Activated CD4-positive, alpha-beta T cell treated with anti-CD3 and anti-CD28 coated beads, Interleukin-2, amount 10 ng/mL, durations not matched to agents 24 days and 14 days (primary cell): Measurements from ENCODE around the gene MGST2. TPM values are rescaled to one million over a fixed set of nuclear protein-coding genes. Genes with fewer than 3 reads are reported as not detected.

ENCODE experiments used
- DNase-seq: peaks from one replicate; pipeline ENCODE4 v3.0.0; 2022
- H3K27ac Mint-ChIP-seq: one replicate; pipeline ENCODE4 v1.8.0; 2022; ENCODE audit warnings: mild to moderate bottlenecking, mixed read lengths
- H3K27me3 Mint-ChIP-seq: one replicate; pipeline ENCODE4 v1.8.0; 2022; ENCODE audit warnings: mixed read lengths
- H3K36me3 Mint-ChIP-seq: one replicate; pipeline ENCODE4 v1.8.0; 2022; ENCODE audit warnings: low read depth, mild to moderate bottlenecking, mixed read lengths
- H3K4me1 Mint-ChIP-seq: one replicate; pipeline ENCODE4 v1.8.0; 2021; ENCODE audit warnings: mixed read lengths
- H3K4me3 Mint-ChIP-seq: one replicate; pipeline ENCODE4 v1.8.0; 2022; ENCODE audit warnings: mild to moderate bottlenecking, moderate library complexity, mixed read lengths
- H3K9me3 Mint-ChIP-seq: one replicate; pipeline ENCODE4 v1.8.0; 2021; ENCODE audit warnings: mixed read lengths
- intact Hi-C: fragments of 100-400 bp; cut with micrococcal nuclease; formaldehyde crosslinking; loops from one replicate; pipeline ENCODE4 v1.15.1; 2023
- total RNA-seq: library from RNA; stranded (reverse); gene quantifications from 2 replicates; pipeline ENCODE4 v1.2.3, GENCODE V29; 2022

The MGST2 gene
- total RNA-seq, 1 donor from 2014 or later, result 26.5 TPM

GRCh38 chr4:139718358-139718757 is 52.7 kb downstream of the MGST2 start:
- Mint-ChIP-seq H3K36me3 (no peaks in the 10 kb centered on the region), H3K9me3 (no peaks in the 10 kb centered on the region), H3K4me3 (no peak overlapping the region), H3K4me1 (no peaks in the 10 kb centered on the region), H3K27me3 (no peaks in the 10 kb centered on the region), H3K27ac (no peak overlapping the region)
- no peak for DNase-seq
- intact Hi-C loops, result no loop called here

- no peaks in the 10 kb centered on the region for H3K27me3 Mint-ChIP-seq
- no peak overlapping the region for H3K4me3 Mint-ChIP-seq
- H3K36me3 Mint-ChIP-seq, result no peaks in the 10 kb centered on the region
- H3K9me3 Mint-ChIP-seq, result no peaks in the 10 kb centered on the region
- intact Hi-C loops, result no loop called here
- no peaks in the 10 kb centered on the region for H3K4me1 Mint-ChIP-seq
- DNase-seq, result no peak
- H3K27ac Mint-ChIP-seq, result no peak overlapping the region
Observed at GRCh38 chr4:139718833-139719232, 53.2 kb downstream of the MGST2 start.

GRCh38 chr4:139719381-139720101 is 53.9 kb downstream of the MGST2 start:
- Mint-ChIP-seq H3K36me3 (no peaks in the 10 kb centered on the region), H3K27me3 (no peaks in the 10 kb centered on the region), H3K4me3 (no peak overlapping the region), H3K4me1 (no peaks in the 10 kb centered on the region), H3K9me3 (no peaks in the 10 kb centered on the region), H3K27ac (no peak overlapping the region)
- intact Hi-C loops, result no loop called here
- DNase-seq, result no peak

GRCh38 chr4:139720806-139721205 is 55.2 kb downstream of the MGST2 start:
- no peak for DNase-seq
- no peaks in the 10 kb centered on the region for H3K27me3 Mint-ChIP-seq
- H3K36me3 Mint-ChIP-seq, result no peaks in the 10 kb centered on the region
- no peak overlapping the region for H3K27ac Mint-ChIP-seq
- no peak overlapping the region for H3K4me3 Mint-ChIP-seq
- H3K9me3 Mint-ChIP-seq, result no peaks in the 10 kb centered on the region
- no peaks in the 10 kb centered on the region for H3K4me1 Mint-ChIP-seq
- intact Hi-C loops, result no loop called here

- Mint-ChIP-seq H3K4me1 (no peaks in the 10 kb centered on the region), H3K4me3 (no peak overlapping the region)
Observed at GRCh38 chr4:139721789-139722188, 56.2 kb downstream of the MGST2 start.

GRCh38 chr4:139725236-139725635 is 59.6 kb downstream of the MGST2 start:
- Mint-ChIP-seq H3K9me3 (no peaks in the 10 kb centered on the region), H3K4me3 (no peak overlapping the region), H3K27me3 (no peaks in the 10 kb centered on the region), H3K36me3 (no peaks in the 10 kb centered on the region), H3K27ac (no peak overlapping the region), H3K4me1 (no peaks in the 10 kb centered on the region)
- DNase-seq, result no peak
- intact Hi-C loops, result no loop called here

More at GRCh38 chr4:139721789-139722188, 56.2 kb downstream of the MGST2 start:
- intact Hi-C loops, result no loop called here
- no peak for DNase-seq
- Mint-ChIP-seq H3K36me3 (no peaks in the 10 kb centered on the region), H3K9me3 (no peaks in the 10 kb centered on the region), H3K27ac (no peak overlapping the region), H3K27me3 (no peaks in the 10 kb centered on the region)

- intact Hi-C loops, result no loop called here
- Mint-ChIP-seq H3K27ac (no peak overlapping the region), H3K4me3 (no peak overlapping the region), H3K9me3 (no peaks in the 10 kb centered on the region), H3K4me1 (no peaks in the 10 kb centered on the region), H3K36me3 (no peaks in the 10 kb centered on the region), H3K27me3 (peaks cover 2% of the 10 kb centered on the region)
- DNase-seq, result no peak
Observed at GRCh38 chr4:139726615-139727014, 61.0 kb downstream of the MGST2 start.

- no peak overlapping the region for H3K4me3 Mint-ChIP-seq
- peaks cover 8% of the 10 kb centered on the region for H3K27me3 Mint-ChIP-seq
- H3K27ac Mint-ChIP-seq, result no peak overlapping the region
- H3K4me1 Mint-ChIP-seq, result no peaks in the 10 kb centered on the region
- intact Hi-C loops, result no loop called here
- no peak for DNase-seq
- H3K9me3 Mint-ChIP-seq, result no peaks in the 10 kb centered on the region
- no peaks in the 10 kb centered on the region for H3K36me3 Mint-ChIP-seq
Observed at GRCh38 chr4:139728146-139728545, 62.5 kb downstream of the MGST2 start.

- no peaks in the 10 kb centered on the region for H3K9me3 Mint-ChIP-seq
- no peak for DNase-seq
- intact Hi-C loops, result no loop called here
- H3K27me3 Mint-ChIP-seq, result peaks cover 11% of the 10 kb centered on the region
- no peak overlapping the region for H3K4me3 Mint-ChIP-seq
- H3K27ac Mint-ChIP-seq, result no peak overlapping the region
- H3K36me3 Mint-ChIP-seq, result no peaks in the 10 kb centered on the region
- H3K4me1 Mint-ChIP-seq, result no peaks in the 10 kb centered on the region
Observed at GRCh38 chr4:139728840-139729239, 63.2 kb downstream of the MGST2 start.

- Mint-ChIP-seq H3K4me1 (peaks cover 7% of the 10 kb centered on the region), H3K4me3 (no peak overlapping the region), H3K27ac (no peak overlapping the region), H3K36me3 (no peaks in the 10 kb centered on the region), H3K27me3 (peaks cover 49% of the 10 kb centered on the region), H3K9me3 (no peaks in the 10 kb centered on the region)
- intact Hi-C loops, result loop anchor here (10.0 kb wide), 1 partner anchor 632 kb away; no protein-coding TSS in a partner anchor
- DNase-seq, result no peak
Observed at GRCh38 chr4:139732991-139733570, 67.5 kb downstream of the MGST2 start.

- H3K36me3 Mint-ChIP-seq, result no peaks in the 10 kb centered on the region
- peaks cover 7% of the 10 kb centered on the region for H3K4me1 Mint-ChIP-seq
- intact Hi-C loops, result loop anchor here (2.0 to 10.0 kb wide), 3 partner anchors 78 to 630 kb away; no protein-coding TSS in a partner anchor
- no peak overlapping the region for H3K27ac Mint-ChIP-seq
- peaks cover 53% of the 10 kb centered on the region for H3K27me3 Mint-ChIP-seq
- DNase-seq, result no peak
- H3K9me3 Mint-ChIP-seq, result no peaks in the 10 kb centered on the region
- H3K4me3 Mint-ChIP-seq, result peak overlapping the region; percentile 76
Observed at GRCh38 chr4:139734201-139734874, 68.7 kb downstream of the MGST2 start.

GRCh38 chr4:139734875-139735380 is 69.3 kb downstream of the MGST2 start:
- no peaks in the 10 kb centered on the region for H3K36me3 Mint-ChIP-seq
- H3K9me3 Mint-ChIP-seq, result no peaks in the 10 kb centered on the region
- peak overlapping the region; percentile 76 for H3K4me3 Mint-ChIP-seq
- peaks cover 7% of the 10 kb centered on the region for H3K4me1 Mint-ChIP-seq
- intact Hi-C loops, result loop anchor here (1.0 to 10.0 kb wide), 6 partner anchors 78 to 630 kb away; no protein-coding TSS in a partner anchor
- peak; percentile 86 for DNase-seq
- H3K27ac Mint-ChIP-seq, result peak overlapping the region; percentile 43
- H3K27me3 Mint-ChIP-seq, result peaks cover 53% of the 10 kb centered on the region

GRCh38 chr4:139735381-139736273 is 70.0 kb downstream of the MGST2 start:
- H3K27me3 Mint-ChIP-seq, result peaks cover 53% of the 10 kb centered on the region

More at GRCh38 chr4:139735381-139736273, 70.0 kb downstream of the MGST2 start:
- no peak overlapping the region for H3K27ac Mint-ChIP-seq
- H3K4me3 Mint-ChIP-seq, result peak overlapping the region; percentile 76
- DNase-seq, result no peak
- peaks cover 7% of the 10 kb centered on the region for H3K4me1 Mint-ChIP-seq
- intact Hi-C loops, result loop anchor here (1.0 to 10.0 kb wide), 6 partner anchors 79 to 629 kb away; no protein-coding TSS in a partner anchor
- H3K36me3 Mint-ChIP-seq, result no peaks in the 10 kb centered on the region
- no peaks in the 10 kb centered on the region for H3K9me3 Mint-ChIP-seq
